Stimulated activated CD8-positive, alpha-beta memory T cell treated with anti-CD3 and anti-CD28 coated beads, Interleukin-2, amount 100 ng/mL, for 48 hours (primary cell): ENCODE data around the gene PLIN4.
"Not testable (repeated sequence)": the region's sequence is repeated elsewhere in the genome, so short reads cannot be mapped to it uniquely, and the experiment has no call there.

ENCODE experiments used
- DNase-seq, 2 donors: peaks; one replicate each; pipeline ENCODE4 v3.0.0-alpha.2; 2020; ENCODE audit warnings: low read depth in 2 of 2

Gene PLIN4

DNA sequence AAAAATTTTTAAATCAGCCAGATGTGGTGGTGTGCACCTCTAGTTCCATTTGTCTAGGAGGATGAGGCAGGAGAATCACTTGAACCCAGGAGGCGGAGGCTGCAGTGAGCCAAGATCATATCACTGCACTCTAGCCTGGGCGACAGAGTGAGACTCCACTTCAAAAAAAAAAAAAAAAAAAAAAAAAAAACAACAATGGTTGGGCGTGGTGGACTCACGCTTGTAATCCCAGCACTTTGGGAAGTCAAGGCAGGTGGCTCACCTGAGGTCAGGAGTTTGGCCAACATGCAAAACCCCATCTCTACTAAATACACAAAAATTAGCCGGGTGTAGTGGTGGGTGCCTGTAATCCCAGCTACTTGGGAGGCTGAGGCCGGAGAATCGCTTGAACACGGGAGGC is 9.1 kb upstream of the PLIN4 start:
- DNase-seq = not testable (repeated sequence)

DNA sequence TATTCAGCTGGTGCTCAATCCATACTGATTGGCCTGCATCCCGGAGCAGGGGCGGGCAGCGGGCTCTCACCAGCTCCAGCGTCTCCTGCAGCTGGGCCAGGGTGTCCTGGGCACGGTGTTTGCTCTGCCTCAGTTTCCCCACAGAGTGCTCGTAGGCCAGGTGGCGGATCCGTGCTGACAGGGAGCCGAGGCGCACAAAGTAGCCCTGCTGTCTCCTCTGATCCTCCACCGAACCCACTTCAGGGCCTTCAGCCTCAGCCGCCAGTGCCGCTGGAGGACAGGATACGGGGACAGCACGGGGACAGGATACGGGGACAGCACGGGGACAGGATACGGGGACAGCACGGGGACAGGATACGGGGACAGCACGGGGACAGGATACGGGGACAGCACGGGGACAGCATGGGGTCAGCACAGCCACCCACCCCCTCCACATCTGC is 7.3 kb upstream of the PLIN4 start:
- DNase-seq = no peak

DNA sequence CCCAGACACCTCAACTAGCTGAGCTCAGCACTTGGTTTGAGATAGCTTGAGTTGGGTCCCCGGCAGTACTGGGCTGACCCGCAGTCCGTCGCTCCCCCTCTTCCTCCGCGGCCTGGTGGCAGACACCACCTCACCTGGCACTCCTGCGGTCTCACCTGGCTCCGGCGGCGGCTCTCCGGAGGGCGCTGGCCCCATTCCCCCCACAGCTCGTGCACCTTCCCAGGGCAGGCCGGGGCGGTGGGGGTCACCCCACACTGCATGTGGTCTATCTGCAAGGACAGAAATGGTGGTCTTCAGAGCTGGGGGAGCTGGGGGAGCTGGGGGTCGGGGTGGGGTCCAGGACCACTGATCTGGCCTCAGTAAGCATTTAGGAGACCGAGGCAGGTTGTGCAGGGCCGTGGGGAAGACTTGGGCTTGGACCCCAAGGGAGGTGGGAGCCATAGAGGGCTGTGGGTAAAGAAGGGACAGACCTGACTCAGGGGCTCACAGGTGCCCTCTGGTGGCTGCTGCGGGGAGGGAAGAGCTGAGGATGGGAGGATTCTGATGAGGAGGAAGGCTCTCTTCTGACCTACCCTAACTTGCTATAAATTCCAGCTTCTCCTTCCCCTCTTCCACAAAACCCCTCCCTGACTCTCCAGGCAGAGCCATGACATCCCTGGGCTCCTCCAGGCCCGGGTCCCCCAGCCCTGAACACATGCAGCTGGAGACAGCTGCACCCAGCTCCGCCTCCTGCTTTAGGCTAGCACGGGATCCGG is 6.7 kb upstream of the PLIN4 start:
- DNase-seq = peak; percentile 58 to 65

DNA sequence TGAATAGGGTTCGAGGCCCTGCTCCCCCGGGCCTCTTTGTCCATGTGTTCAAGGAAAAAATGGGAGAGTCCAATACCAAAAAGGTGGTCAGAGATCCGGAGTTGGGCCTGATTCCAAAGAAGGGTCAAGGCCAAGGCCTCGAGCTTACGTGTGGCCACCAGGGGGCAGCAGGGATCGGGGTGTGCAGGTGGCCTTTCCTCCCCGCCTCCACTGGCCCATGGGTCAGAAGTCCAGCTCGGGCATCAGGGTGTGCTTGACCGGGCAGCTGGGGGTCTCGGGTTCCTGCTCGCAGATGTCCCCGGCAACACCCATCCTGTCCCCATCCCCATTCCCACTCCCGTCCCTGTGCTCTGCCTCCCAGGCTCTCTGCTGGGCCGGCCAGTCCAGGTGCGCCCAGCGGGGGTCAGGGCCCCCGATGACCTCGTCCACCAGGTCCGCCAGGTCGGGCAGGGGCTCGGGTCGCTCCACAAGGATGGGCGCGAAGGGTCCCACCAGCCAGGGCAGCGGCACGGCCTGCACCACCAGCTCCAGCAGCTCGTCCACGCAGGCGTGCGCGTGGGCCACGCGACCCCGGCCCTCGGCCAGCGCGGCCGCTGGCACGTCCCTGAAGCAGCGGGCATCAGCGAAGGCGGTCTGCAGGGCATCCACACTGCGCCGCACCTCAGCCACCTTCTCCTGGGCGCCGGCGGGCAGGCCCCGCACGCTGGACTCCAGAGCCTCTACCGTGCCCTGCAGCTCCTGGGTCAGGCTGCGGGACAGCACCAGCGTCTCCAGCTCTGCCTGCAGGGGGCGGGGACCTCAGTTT is 5.2 kb upstream of the PLIN4 start:
- peak; percentile 25 to 27 for DNase-seq

DNA sequence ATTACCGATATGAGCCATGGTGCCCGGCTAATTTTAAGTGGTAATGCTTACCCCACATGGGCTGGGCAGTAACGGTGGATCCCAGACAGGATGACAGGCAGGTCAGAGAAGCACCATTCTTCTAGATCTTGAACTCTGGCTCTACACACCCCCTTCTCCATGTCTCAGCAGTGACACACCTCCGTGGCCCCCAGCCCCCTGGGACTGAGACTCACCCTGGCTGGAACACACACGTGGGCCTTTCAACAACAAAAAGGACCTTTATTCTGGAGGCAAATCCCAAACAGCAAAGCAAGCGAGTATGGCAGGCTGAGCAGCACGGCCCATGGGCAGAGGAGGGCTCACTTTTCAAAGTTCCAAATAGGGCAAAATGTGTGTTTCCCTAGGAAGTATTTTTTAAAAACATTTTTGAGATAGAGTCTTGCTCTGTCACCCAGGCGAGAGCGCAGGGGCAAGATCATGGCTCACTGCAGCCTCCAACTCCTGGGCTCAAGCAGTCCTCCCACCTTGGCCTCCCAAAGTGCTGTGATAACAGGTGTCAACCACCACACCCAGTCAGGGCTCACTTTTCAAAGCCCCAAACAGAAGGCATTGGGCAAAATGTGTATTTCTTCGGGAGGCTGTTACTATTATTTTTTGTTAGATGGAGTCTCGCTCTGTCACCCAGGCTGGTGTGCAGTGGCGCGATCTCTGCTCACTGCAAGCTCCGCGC is 4.2 kb upstream of the PLIN4 start:
- DNase-seq = no peak

DNA sequence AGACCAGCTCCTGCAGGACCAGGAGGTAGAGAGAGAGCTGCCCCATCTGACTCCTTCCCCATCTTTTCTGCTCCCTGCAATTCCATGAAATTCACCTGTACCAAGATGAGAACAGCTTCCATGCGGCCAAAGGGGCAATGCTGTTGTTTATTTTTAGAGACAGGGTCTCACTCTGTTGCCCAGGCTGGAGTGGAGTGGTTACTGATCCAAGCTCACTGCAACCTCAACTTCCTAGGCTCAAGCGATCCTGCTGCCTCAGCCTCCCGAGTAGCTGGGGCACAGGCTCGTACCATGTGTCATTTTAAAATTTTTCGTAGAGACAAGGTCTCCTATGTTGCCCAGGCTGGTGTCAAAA is 3.6 kb upstream of the PLIN4 start:
- no peak for DNase-seq

DNA sequence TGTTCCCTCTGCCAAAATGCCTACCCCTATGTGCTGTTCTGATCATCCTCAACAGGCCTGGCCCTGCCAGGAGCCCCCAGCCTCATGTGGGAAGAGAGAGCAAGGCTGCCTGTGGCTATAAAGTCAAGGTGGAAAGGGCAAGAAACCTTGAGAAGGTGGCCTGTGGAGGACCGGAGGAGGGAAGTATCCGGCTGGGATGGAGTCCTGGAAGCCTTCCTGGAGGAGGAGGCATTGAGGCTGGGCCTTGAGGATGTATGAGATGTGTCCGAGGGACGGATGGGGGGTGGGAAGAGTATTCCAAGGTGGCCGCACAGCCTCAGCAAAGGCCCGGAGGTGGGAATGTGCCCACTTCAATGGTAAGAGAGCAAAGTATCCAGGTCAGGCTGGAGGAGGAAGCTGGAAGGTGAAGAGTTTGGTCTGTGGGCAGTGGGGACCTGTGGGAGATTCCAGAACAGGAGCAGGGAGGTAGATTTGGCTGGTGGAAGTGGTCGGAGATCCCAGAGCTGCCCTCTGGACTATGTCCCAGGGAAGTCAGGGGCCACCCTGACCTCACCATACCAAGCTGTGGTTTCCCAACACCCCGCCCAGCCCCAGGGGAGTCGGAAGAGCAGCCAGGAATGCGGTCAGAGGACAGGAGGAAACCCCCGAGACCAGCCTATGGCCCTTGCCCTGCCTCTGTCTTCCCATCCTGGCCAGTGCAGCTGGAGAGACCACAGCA is 3.0 kb upstream of the PLIN4 start:
- DNase-seq = no peak

DNA sequence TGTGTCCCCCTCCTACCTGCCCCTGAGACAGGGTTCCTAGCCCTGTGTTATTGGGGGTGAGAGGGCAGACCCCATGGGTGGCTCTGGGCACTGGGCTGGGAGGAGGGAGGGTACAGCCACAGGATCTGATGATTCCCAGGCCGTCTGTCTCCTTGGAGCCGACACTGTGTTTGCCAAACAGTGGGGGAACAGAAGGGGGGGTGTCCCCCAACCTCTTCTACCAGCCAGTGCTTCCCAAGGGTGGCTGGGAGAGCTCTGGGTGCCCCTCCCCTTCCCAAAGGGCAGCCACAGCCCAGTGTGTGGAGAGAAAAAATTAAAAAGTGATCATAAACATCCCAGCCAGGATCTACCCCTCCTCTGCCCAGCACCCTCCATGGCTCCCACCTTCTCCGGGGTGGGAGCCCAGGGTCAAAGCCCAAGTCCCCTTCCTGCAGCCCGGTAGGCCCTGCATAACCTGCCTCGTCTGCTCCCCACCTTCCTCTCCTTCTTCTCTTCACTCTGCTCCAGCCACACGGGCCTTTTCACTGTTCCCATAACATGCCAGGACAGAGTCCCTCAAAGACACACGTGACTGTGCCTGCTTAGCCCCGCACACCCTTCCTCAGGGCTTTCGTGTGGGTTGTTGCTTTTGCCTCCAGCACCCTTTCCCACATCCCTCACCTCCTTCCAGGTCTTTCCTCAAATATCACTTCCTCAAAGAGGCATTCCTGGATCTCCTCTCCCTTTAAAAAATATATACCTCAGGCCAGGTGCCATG is 1.4 kb upstream of the PLIN4 start:
- DNase-seq = no peak

DNA sequence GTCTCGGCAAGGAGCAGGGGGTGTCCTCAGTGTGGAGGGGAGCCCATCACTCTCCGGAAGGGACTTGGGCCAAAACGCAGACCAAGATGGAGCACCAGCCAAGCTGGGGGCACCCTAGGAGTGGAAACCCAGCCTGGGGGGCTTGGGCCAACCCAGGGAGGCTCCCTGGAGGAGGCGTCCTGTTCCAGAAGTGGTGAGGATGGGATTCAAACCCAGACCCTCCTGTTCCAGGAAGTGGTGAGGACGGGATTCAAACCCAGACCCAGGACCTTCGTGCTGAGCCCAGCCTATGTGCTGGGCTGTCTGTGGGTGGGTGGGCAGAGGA is 848 bp upstream of the PLIN4 start:
- DNase-seq = no peak

DNA sequence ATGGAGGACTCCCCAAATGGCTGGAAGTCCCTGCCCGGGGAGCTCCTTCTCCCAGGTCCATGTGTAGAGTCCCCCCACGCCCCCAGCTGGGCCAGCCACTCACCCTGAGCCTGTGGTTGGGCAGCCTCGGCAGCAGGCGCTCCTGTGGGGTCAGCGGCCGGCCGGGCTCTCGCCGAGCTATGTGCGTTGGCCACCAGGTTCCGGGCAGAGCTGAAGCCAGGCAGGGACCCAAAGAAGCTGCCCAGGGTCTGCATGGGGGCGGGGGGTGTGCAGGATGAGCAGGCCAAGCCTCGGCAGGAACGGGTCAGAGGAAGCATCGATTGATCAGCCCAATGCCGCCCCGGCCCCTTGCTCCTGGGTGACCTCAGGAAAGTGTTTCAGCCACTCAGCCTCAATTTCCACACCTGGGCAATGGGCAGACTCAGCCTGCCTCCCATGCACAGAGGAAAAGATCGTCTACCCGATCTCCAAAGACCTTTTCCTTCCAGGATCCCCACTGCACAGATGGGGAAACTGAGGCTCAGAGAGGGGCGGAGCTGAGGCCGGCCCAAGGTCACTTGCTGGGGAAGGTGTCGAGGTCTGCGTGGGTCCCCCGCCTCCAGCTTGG is 732 bp downstream of the PLIN4 start:
- no peak for DNase-seq

DNA sequence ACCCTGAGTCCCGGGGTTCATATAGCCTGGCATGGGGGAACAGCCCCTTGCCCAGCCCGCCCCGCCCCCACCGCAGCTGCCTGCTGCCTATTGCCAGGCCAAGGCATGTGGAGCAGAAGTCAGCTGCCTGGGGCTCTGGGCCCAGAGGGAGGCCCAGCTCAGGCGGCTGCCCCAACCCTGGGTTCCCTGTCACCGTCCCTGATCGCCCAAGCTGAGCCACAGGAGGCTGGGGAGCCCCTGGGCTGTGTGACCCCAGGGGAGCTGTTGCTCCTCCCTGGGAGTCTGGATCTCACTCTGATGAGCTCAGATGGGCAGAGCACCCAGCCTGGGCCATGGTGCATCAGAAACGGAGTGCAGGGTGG is 1.4 kb downstream of the PLIN4 start:
- no peak for DNase-seq

DNA sequence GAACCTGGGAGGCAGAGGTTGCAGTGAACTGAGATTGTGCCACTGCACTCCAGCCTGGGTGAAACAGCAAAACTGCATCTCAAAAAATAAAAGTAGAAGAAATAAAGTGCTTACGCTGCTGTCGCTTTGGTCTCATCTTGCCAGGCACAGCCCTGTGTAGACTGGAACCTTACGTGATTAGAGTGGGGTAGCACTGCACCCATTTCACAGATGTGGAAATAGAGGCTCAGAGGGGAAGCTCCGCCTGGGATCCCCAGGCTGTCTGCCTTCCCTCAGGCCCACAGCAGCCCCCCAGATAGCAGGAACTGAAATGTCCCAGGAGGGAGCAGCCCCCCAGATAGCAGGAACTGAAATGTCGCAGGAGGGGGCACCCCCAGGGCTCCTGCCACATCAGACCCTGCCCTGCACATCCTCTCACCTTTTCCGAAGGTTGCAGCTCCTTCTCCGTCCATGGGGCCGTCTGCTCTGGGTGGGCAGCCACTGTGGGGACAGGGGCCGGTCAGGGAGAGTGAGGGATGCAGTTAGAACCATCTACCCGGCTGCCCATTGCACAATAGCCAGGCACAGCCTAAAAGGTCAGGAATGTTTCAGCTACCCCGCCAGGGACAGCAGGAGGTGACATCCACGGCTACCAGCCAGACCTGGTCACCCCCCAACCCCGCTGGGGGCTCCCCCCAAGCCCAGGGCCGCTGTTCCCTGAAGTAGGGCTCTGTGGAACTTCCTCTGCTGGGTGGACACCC is 1.9 kb downstream of the PLIN4 start:
- no peak for DNase-seq

DNA sequence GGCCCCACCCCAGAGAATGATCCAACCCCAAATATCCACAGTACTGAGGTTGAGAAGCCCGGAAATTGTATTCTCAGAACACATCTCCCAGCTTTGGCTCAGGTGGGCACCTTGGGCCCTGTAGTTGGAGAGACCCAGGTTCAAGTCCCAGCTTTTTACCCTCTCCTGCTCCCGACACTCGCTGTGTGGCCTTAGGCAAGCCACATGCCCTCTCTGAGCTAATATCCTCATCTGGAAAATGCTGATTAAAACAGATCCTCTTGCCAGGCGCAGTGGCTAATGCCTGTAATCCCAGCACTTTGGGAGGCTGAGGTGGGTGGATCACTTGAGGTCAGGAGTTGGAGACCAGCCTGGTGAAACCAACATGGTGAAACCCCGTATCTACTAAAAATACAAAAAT is 2.6 kb downstream of the PLIN4 start:
- DNase-seq = no peak

DNA sequence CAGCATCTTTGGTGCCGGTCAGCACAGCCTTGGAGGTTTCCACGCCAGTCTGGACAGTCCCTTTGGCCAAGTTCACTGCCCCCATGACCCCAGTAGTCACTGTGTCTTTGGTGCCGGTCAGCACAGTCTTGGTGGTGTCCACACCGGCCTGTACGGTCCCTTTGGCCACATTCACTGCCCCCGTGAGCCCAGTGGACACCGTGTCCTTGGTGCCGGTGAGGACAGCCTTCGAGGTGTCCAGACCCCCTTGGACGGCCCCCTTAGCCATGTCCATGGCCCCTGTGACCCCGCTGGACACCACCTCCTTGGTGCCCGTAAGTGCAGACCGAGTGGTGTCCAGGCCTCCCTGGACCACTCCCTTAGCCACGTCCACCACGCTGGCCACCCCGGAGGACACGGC is 5.0 kb downstream of the PLIN4 start:
- no peak for DNase-seq

DNA sequence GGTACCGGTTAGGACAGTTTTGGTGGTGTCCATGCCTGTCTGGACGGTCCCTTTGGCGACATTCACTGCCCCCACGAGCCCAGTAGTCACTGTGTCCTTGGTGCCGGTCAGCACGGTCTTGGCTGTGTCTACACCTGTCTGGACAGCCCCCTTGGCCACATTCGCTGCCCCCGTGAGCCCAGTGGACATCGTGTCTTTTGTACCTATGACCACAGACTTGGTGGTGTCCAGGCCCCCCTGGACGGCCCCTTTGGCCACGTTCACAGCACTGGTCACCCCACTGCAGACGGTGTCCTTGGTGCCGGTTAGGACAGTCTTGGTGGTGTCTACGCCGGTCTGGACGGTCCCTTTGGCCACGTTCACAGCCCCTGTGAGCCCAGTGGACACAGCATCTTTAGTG is 6.2 kb downstream of the PLIN4 start:
- DNase-seq = no peak

DNA sequence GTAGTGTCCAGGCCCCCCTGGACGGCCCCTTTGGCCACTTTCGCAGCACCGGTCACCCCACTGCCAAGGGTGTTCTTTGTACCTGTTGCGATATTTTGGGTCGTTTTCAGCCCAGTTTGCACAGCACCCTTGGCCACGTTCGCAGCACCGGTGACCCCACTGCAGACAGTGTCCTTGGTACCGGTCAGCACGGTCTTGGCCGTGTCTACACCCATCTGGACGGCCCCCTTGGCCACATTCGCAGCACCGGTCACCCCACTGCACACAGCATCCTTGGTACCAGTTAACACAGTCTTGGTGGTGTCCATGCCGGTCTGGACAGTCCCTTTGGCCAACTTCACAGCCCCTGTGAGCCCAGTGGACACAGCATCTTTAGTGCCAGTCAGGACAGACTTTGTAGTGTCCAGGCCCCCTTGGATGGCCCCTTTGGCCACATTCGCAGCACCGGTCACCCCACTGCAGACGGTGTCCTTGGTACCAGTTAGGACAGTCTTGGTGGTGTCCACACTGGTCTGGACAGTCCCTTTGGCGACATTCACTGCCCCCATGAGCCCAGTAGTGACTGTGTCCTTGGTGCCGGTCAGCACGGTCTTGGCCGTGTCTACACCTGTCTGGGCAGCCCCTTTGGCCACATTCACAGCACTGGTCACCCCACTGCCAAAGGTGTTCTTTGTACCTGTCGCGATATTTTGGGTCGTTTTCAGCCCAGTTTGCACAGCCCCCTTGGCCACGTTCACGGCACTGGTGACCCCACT is 6.8 kb downstream of the PLIN4 start:
- DNase-seq = no peak

DNA sequence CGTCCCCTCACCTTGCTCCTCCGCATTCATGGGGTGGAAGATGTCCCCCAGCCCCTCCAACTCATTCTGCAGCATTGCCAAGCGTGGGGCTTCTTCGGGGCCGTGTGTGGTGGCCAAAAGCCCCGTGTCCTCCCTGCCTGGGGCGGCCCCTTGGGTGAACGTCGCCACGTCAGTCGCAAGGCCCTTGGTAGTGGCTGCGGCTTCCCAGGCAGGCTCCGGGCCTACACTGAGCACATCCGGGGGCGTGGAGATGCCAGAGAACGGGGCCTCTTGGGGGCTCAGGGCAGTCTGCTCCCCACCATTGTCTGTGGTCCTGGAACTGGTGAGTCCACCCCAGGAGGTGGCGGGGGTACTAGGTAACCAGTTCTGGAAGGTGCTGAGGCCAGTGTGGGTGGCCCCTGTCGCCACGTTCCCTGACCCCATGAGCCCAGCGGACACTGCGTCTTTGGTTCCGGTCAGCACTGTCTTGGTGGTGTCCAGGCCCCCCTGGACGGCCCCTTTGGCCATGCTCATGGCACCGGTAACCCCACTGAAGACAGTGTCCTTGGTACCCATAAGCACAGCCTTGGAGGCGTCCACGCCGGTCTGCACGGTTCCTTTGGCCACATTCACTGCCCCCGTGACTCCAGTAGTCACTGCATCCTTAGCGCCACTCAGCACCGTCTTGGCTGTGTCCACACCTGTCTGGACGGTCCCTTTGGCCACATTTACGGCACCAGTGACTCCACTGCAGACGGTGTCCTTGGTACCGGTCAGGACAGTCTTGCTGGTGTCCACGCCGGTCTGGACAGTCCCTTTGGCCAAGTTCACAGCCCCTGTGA is 7.6 kb downstream of the PLIN4 start:
- no peak for DNase-seq

DNA sequence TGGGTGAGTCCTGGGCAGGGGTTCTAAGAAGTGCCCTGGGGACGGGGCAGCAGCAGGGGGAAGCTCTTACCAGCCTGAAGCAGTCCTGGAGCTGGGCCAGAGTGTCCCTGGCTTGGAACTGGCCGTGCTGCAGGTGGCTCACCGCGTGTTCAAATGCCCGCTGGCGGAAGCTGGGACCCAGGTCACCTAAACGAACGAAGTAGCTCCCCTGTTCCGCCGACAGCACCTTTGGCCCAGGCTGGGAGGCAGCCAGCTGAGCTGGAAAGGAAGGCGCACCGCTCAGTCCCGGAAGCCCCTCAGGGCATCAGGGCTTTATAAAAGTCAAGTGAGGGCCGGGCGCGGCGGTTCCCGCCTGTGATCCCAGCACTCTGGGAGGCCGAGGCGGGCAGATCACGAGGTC is 9.6 kb downstream of the PLIN4 start:
- no peak for DNase-seq

DNA sequence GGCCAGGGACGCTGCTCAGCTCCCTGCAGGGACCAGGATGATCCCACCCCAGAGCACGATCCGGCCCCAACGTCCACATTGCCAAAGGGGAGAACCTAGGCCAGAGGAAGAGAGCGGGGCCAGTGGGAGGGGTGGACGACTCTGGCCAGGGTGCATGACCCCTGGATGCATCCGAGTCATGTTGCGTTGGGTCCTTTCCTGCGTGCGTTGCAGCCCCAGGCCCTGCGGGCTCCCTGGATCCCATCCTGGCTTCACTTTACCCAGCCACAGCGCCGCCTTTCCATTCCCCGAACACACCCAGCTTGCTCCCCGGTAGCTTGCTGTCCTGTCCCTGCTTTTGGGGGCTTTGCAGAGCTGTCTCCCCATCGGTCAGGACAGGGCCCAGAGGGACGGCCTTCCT is 10.5 kb downstream of the PLIN4 start:
- DNase-seq = no peak
